ENCODE measurements around the gene BTN3A1.

- TF ChIP-seq CTCF (IDR thresholded peaks at IDR 0.05; ENCODE audit: low read depth, low read length, poor library complexity, severe bottlenecking) (no peak), EZH2phosphoT487 (IDR thresholded peaks at IDR 0.05; ENCODE audit: borderline replicate concordance, low read length) (no peak)
Observed at GRCh38 chr6:26412954-26413353, 10.9 kb downstream of the BTN3A1 start.

All from DOHH2 (cell line).